ENCODE measurements around the gene ITPR1. TPM values are rescaled to one million over a fixed set of nuclear protein-coding genes. Genes with fewer than 3 reads are reported as not detected.

ITPR1 gene
- total RNA-seq, 2 experiments from 2014 or later, result 84.4 to 104 TPM

DNA sequence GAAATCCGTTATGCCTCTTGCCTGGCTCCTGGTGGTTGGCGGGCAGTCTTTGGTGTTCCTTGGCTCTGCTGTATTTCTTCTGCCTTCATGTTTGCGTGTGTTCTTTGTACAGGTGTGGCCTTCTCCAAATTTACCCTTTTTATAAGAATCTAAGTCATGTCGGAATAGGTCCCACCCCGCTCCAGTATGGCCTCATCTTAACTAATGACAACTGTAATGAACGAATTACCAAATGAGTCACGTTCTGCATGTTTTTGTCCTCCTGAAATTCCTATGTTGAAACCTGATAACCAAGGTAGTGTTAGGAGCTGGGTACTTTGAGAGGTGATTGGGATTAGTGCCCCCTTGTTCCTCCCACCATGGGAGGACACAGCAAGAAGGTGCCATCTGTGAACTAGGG is 71.1 kb downstream of the ITPR1 start:
- no peak for TF ChIP-seq EZH2phosphoT487 (IDR thresholded peaks at IDR 0.05; ENCODE audit: borderline replicate concordance, low read depth, low read length)
- TF ChIP-seq, protein P1, sequence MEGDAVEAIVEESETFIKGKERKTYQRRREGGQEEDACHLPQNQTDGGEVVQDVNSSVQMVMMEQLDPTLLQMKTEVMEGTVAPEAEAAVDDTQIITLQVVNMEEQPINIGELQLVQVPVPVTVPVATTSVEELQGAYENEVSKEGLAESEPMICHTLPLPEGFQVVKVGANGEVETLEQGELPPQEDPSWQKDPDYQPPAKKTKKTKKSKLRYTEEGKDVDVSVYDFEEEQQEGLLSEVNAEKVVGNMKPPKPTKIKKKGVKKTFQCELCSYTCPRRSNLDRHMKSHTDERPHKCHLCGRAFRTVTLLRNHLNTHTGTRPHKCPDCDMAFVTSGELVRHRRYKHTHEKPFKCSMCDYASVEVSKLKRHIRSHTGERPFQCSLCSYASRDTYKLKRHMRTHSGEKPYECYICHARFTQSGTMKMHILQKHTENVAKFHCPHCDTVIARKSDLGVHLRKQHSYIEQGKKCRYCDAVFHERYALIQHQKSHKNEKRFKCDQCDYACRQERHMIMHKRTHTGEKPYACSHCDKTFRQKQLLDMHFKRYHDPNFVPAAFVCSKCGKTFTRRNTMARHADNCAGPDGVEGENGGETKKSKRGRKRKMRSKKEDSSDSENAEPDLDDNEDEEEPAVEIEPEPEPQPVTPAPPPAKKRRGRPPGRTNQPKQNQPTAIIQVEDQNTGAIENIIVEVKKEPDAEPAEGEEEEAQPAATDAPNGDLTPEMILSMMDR (conservative IDR thresholded peaks at IDR 0.05; ENCODE audit: low read length), result no peak
- H4K20me1 ChIP-seq (ENCODE audit: insufficient read depth, low read length), result no peaks in the 10 kb centered on the region
- no peak overlapping the region for H2AFZ ChIP-seq (ENCODE audit: low read length)
- H3K4me1 ChIP-seq (ENCODE audit: insufficient read depth, low read length, poor library complexity, severe bottlenecking), result no peaks in the 10 kb centered on the region
- ChIA-PET POLR2A (interaction anchor here (0.6 to 2.5 kb wide), 4 partner anchors 52 to 622 kb away, joined by 3 to 5 read pairs (median 3); partner anchors contain the start of gene ITPR1), CTCF (ENCODE audit: unreplicated experiment) (no interaction called here)
- H3K9me3 ChIP-seq (ENCODE audit: low read length), result no peaks in the 10 kb centered on the region
- DNase-seq (ENCODE audit: low spot score), result no peak
- no peak overlapping the region for H3K4me3 ChIP-seq (ENCODE audit: low read depth, low read length, poor library complexity, severe bottlenecking)
- no TSS peak for BruUV-seq (replicated peaks)
- intact Hi-C loops (cut with micrococcal nuclease; ENCODE audit: unreplicated experiment), result no loop called here
- no peaks in the 10 kb centered on the region for H3K36me3 ChIP-seq (ENCODE audit: insufficient read depth, low read length)
- H3K27ac ChIP-seq (ENCODE audit: low read depth, low read length, poor library complexity, severe bottlenecking), result no peak overlapping the region
- H3K4me2 ChIP-seq (ENCODE audit: low read length), result no peak overlapping the region
- no peaks in the 10 kb centered on the region for H3K9me2 ChIP-seq (ENCODE audit: insufficient read depth, low read length)
- H3K79me2 ChIP-seq (ENCODE audit: insufficient read depth, low read depth, low read length), result 0 out of 2 replicates have a peak, but pooled peaks cover 5% of the 10 kb centered on the region

DNA sequence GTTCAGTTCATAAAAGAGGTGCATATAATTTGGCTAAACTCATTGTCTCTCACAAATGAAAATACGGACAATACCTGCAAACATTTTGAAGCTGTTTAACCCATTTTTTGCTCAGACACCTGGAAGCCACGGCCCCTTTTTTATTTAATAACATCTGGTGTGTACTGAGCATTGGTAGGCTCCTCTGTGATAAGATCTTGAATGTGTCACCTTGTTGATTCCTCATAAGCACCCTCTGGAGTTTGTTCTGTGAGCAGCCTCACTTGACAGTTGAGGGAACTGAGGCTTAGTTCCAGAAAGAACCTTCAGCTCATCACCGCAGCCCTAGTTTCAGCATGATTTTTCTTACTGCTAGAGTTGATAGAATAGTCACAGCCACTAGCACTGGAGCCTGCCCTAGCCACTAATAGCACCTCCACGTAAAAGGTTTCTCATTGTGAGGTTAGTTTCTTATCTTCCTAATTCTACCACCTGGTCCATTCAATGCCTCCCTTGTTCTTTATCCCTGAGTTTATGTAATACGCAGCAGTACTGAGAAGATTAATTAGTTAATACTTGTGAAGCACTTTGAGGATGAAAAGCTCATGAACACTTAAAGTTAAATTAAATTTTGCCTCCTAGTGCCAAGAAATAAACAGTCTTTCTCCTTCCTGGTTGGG is 71.9 kb downstream of the ITPR1 start:
- CTCF ChIA-PET (ENCODE audit: unreplicated experiment), result no interaction called here
- H3K9me2 ChIP-seq (ENCODE audit: insufficient read depth, low read length), result no peaks in the 10 kb centered on the region
- no TSS peak for BruUV-seq (replicated peaks)
- no peak for TF ChIP-seq EZH2phosphoT487 (IDR thresholded peaks at IDR 0.05; ENCODE audit: borderline replicate concordance, low read depth, low read length)
- TF ChIP-seq, protein P1 (conservative IDR thresholded peaks at IDR 0.05; ENCODE audit: low read length), result no peak
- no peaks in the 10 kb centered on the region for H4K20me1 ChIP-seq (ENCODE audit: insufficient read depth, low read length)
- DNase-seq (ENCODE audit: low spot score), result no peak
- H3K4me2 ChIP-seq (ENCODE audit: low read length), result no peak overlapping the region
- H3K27ac ChIP-seq (ENCODE audit: low read depth, low read length, poor library complexity, severe bottlenecking), result no peak overlapping the region
- no peaks in the 10 kb centered on the region for H3K9me3 ChIP-seq (ENCODE audit: low read length)
- H3K4me1 ChIP-seq (ENCODE audit: insufficient read depth, low read length, poor library complexity, severe bottlenecking), result no peaks in the 10 kb centered on the region
- H3K36me3 ChIP-seq (ENCODE audit: insufficient read depth, low read length), result no peaks in the 10 kb centered on the region
- H3K4me3 ChIP-seq (ENCODE audit: low read depth, low read length, poor library complexity, severe bottlenecking), result no peak overlapping the region
- H2AFZ ChIP-seq (ENCODE audit: low read length), result no peak overlapping the region
- H3K79me2 ChIP-seq (ENCODE audit: insufficient read depth, low read depth, low read length), result 0 out of 2 replicates have a peak, but pooled peaks cover 5% of the 10 kb centered on the region
- intact Hi-C loops (cut with micrococcal nuclease; ENCODE audit: unreplicated experiment), result no loop called here
- POLR2A ChIA-PET, result interaction anchor here (0.6 to 2.5 kb wide), 4 partner anchors 34 to 621 kb away, joined by 3 to 5 read pairs (median 3); partner anchors contain the start of gene ITPR1
